ENCODE measurements around the gene GET4. TPM values are rescaled to one million over a fixed set of nuclear protein-coding genes. Genes with fewer than 3 reads are reported as not detected.

GET4 gene
- total and polyA plus RNA-seq, 2 experiments from 2014 or later = 48.3 to 102 TPM

- DNase-seq (ENCODE audit: low spot score) = no peak
- Histone ChIP-seq H3K4me2 (no peak overlapping the region), H3K9me3 (ENCODE audit: low read depth) (no peaks in the 10 kb centered on the region), H3K4me1 (ENCODE audit: insufficient read depth) (peaks cover 13% of the 10 kb centered on the region), H4K20me1 (ENCODE audit: insufficient read depth, poor library complexity, severe bottlenecking) (peaks cover 88% of the 10 kb centered on the region), H3K4me3 (no peak overlapping the region), H3K79me2 (peaks cover 92% of the 10 kb centered on the region), H2AFZ (no peak overlapping the region), H3K36me3 (replicated peaks; ENCODE audit: insufficient read depth, low read depth) (no peaks in the 10 kb centered on the region), H3K9me2 (replicated peaks; ENCODE audit: insufficient read depth) (no peaks in the 10 kb centered on the region), H3K27ac (no peak overlapping the region), H3K27me3 (no peaks in the 10 kb centered on the region)
- 94% methylated on average over 20 of the region's 20 CpGs for WGBS (ENCODE audit: low lambda C conversion rate, missing lambda C conversion rate)
- TF ChIP-seq EZH2phosphoT487 (IDR thresholded peaks at IDR 0.05; ENCODE audit: low read depth, severe bottlenecking, unreplicated experiment) = no peak
- TF ChIP-seq EZH2 (IDR thresholded peaks at IDR 0.05; ENCODE audit: borderline replicate concordance) = no peak
- no peak for TF ChIP-seq CTCF (IDR thresholded peaks at IDR 0.05; ENCODE audit: poor library complexity)
Measured at GRCh38 chr7:881441-882234, 5.3 kb downstream of the GET4 start.

- DNase-seq (ENCODE audit: low spot score) = no peak
- peaks cover 13% of the 10 kb centered on the region for H3K4me1 ChIP-seq (ENCODE audit: insufficient read depth)
- WGBS (ENCODE audit: low lambda C conversion rate, missing lambda C conversion rate) = 94% methylated on average over 29 of the region's 37 CpGs
- no peaks in the 10 kb centered on the region for H3K9me3 ChIP-seq (ENCODE audit: low read depth)
- no peak overlapping the region for H3K27ac ChIP-seq
- no peak overlapping the region for H2AFZ ChIP-seq
- no peaks in the 10 kb centered on the region for H3K9me2 ChIP-seq (replicated peaks; ENCODE audit: insufficient read depth)
- H3K4me2 ChIP-seq = no peak overlapping the region
- no peaks in the 10 kb centered on the region for H3K36me3 ChIP-seq (replicated peaks; ENCODE audit: insufficient read depth, low read depth)
- TF ChIP-seq CTCF (IDR thresholded peaks at IDR 0.05; ENCODE audit: poor library complexity) = no peak
- TF ChIP-seq EZH2phosphoT487 (IDR thresholded peaks at IDR 0.05; ENCODE audit: low read depth, severe bottlenecking, unreplicated experiment) = no peak
- TF ChIP-seq EZH2 (IDR thresholded peaks at IDR 0.05; ENCODE audit: borderline replicate concordance) = no peak
- H3K27me3 ChIP-seq = no peaks in the 10 kb centered on the region
- no peak overlapping the region for H3K4me3 ChIP-seq
- H3K79me2 ChIP-seq = peaks cover 99% of the 10 kb centered on the region
- peaks cover 96% of the 10 kb centered on the region for H4K20me1 ChIP-seq (ENCODE audit: insufficient read depth, poor library complexity, severe bottlenecking)
Measured at GRCh38 chr7:882336-883035, 6.1 kb downstream of the GET4 start.

GRCh38 chr7:883055-884021, 7.0 kb downstream of the GET4 start:
- TF ChIP-seq EZH2 (IDR thresholded peaks at IDR 0.05; ENCODE audit: borderline replicate concordance) = no peak
- TF ChIP-seq CTCF (IDR thresholded peaks at IDR 0.05; ENCODE audit: poor library complexity) = no peak
- TF ChIP-seq EZH2phosphoT487 (IDR thresholded peaks at IDR 0.05; ENCODE audit: low read depth, severe bottlenecking, unreplicated experiment) = no peak
- Histone ChIP-seq H3K4me2 (no peak overlapping the region), H3K36me3 (replicated peaks; ENCODE audit: insufficient read depth, low read depth) (no peaks in the 10 kb centered on the region), H3K9me3 (ENCODE audit: low read depth) (no peaks in the 10 kb centered on the region), H3K79me2 (peaks cover 100% of the 10 kb centered on the region), H3K9me2 (replicated peaks; ENCODE audit: insufficient read depth) (no peaks in the 10 kb centered on the region), H4K20me1 (ENCODE audit: insufficient read depth, poor library complexity, severe bottlenecking) (peaks cover 100% of the 10 kb centered on the region), H3K4me3 (no peak overlapping the region), H3K4me1 (ENCODE audit: insufficient read depth) (peaks cover 9% of the 10 kb centered on the region), H2AFZ (no peak overlapping the region), H3K27ac (no peak overlapping the region), H3K27me3 (no peaks in the 10 kb centered on the region)
- DNase-seq (ENCODE audit: low spot score) = no peak
- 93% methylated on average over 50 of the region's 50 CpGs for WGBS (ENCODE audit: low lambda C conversion rate, missing lambda C conversion rate)

Measured in hepatocyte (in vitro differentiated cells).